G401 (cell line): ENCODE data around the gene ZC3H10. TPM values are rescaled to one million over a fixed set of nuclear protein-coding genes. Genes with fewer than 3 reads are reported as not detected.
"Not testable (repeated sequence)": the region's sequence is repeated elsewhere in the genome, so short reads cannot be mapped to it uniquely, and the experiment has no call there.

Experiments used
- DNase-seq: peaks from one replicate; pipeline ENCODE4 v3.0.0-alpha.2; 2015; ENCODE audit warnings: low spot score
- in situ Hi-C: cut with HindIII; loops from 2 replicates; pipeline ENCODE4 v1.10.0; 2016; ENCODE audit warnings: low sequenced_read_pairs, mixed read lengths
- total RNA-seq: library from RNA; depleted of rRNA; stranded (reverse); fragments of >200 nt; shearing (Covaris generic); gene quantifications from 2 replicates; pipeline ENCODE4 v1.2.3, GENCODE V29; 2014

ZC3H10 gene
- total RNA-seq, 1 experiment from 2014 or later = 2.9 TPM

GRCh38 chr12:56099787-56100186 lies 18.3 kb upstream of the ZC3H10 start:
- in situ Hi-C loops = no loop called here
- DNase-seq = no peak

GRCh38 chr12:56101045-56101444 lies 17.0 kb upstream of the ZC3H10 start:
- in situ Hi-C loops = no loop called here
- DNase-seq = no peak

GRCh38 chr12:56102683-56103065 lies 15.4 kb upstream of the ZC3H10 start:
- in situ Hi-C loops = no loop called here
- DNase-seq = no peak

GRCh38 chr12:56103066-56103711 lies 14.9 kb upstream of the ZC3H10 start:
- in situ Hi-C loops = no loop called here
- no peak for DNase-seq

- in situ Hi-C loops = no loop called here
- DNase-seq = no peak
These were observed 14.3 kb upstream of the ZC3H10 start for GRCh38 chr12:56103823-56104108.

GRCh38 chr12:56104109-56104814 lies 13.8 kb upstream of the ZC3H10 start, which contains the start of gene PA2G4:
Gene PA2G4, plus strand, starts transcription at chr12:56104559. Its CDS starts 179 bp downstream, at chr12:56104738.
- peak; percentile 98 for DNase-seq
- in situ Hi-C loops = no loop called here

- in situ Hi-C loops = no loop called here
- DNase-seq = no peak
These were observed 13.1 kb upstream of the ZC3H10 start for GRCh38 chr12:56104815-56105608.

- no peak for DNase-seq
- in situ Hi-C loops = no loop called here
These were observed 12.5 kb upstream of the ZC3H10 start for GRCh38 chr12:56105609-56105902.

GRCh38 chr12:56107242-56107641 lies 10.8 kb upstream of the ZC3H10 start:
- no peak for DNase-seq
- in situ Hi-C loops = no loop called here

GRCh38 chr12:56110571-56110970 lies 7.5 kb upstream of the ZC3H10 start:
- in situ Hi-C loops = no loop called here
- DNase-seq = no peak

- DNase-seq = no peak
These were observed 4.0 kb upstream of the ZC3H10 start for GRCh38 chr12:56114084-56114483.

GRCh38 chr12:56115329-56115728 lies 2.7 kb upstream of the ZC3H10 start:
- peak; percentile 11 for DNase-seq
- in situ Hi-C loops = loop anchor here (5.0 kb wide), 1 partner anchor 77 kb away; no protein-coding TSS in a partner anchor

More at GRCh38 chr12:56114084-56114483, 4.0 kb upstream of the ZC3H10 start:
- in situ Hi-C loops = no loop called here

GRCh38 chr12:56116267-56117081 lies 1.6 kb upstream of the ZC3H10 start, which contains the start of gene RPL41:
Gene RPL41, plus strand, starts transcription at chr12:56116633.
- in situ Hi-C loops = loop anchor here (5.0 kb wide), 1 partner anchor 76 kb away; no protein-coding TSS in a partner anchor
- peak; percentile 98 for DNase-seq

GRCh38 chr12:56117082-56117706 lies 872 bp upstream of the ZC3H10 start:
- in situ Hi-C loops = loop anchor here (5.0 kb wide), 1 partner anchor 75 kb away; no protein-coding TSS in a partner anchor
- DNase-seq = not testable (repeated sequence)

GRCh38 chr12:56118688-56119357 lies 757 bp downstream of the ZC3H10 start:
- in situ Hi-C loops = loop anchor here (5.0 kb wide), 1 partner anchor 73 kb away; no protein-coding TSS in a partner anchor

GRCh38 chr12:56119361-56119796 lies 1.3 kb downstream of the ZC3H10 start:
- peak; percentile 83 for DNase-seq
- in situ Hi-C loops = loop anchor here (5.0 kb wide), 1 partner anchor 73 kb away; no protein-coding TSS in a partner anchor

More at GRCh38 chr12:56118688-56119357, 757 bp downstream of the ZC3H10 start:
- no peak for DNase-seq

GRCh38 chr12:56120158-56120846 lies 2.2 kb downstream of the ZC3H10 start:
- in situ Hi-C loops = no loop called here
- DNase-seq = no peak
